ENCODE measurements around the gene CLPX. TPM values are rescaled to one million over a fixed set of nuclear protein-coding genes. Genes with fewer than 3 reads are reported as not detected.
A peak's percentile ranks its signal among the peaks of the same experiment; 100 is the strongest.
"Not testable (repeated sequence)": the region's sequence is repeated elsewhere in the genome, so short reads cannot be mapped to it uniquely, and the experiment has no call there.

The CLPX gene
- 26.2 and 34.3 TPM in 2 replicates for total RNA-seq (2014; rRNA removed; shearing (Covaris generic); ENCODE audit: low replicate concordance)

- Histone ChIP-seq H3K27me3 (ENCODE audit: low read length) (no peaks in the 10 kb centered on the region), H3K4me3 (ENCODE audit: low read length) (peak within 1 kb of the TSS; percentile 91), H3K27ac (ENCODE audit: low read length) (peak within 1 kb of the TSS; percentile 81), H3K79me2 (ENCODE audit: low read length) (peaks cover 49% of the 10 kb centered on the region), H3K9ac (ENCODE audit: low read length) (peak within 1 kb of the TSS; percentile 99), H3K9me3 (ENCODE audit: low read length) (no peaks in the 10 kb centered on the region), H4K20me1 (ENCODE audit: insufficient read depth, low read depth, low read length) (peaks cover 3% of the 10 kb centered on the region; the same call in 1 of the 2 replicates), H3K9me2 (replicated peaks; ENCODE audit: insufficient read depth, low read length) (no peaks in the 10 kb centered on the region), H3K36me3 (ENCODE audit: insufficient read depth, low read length) (peaks cover 4% of the 10 kb centered on the region; the same call in 1 of the 2 replicates), H2AFZ (ENCODE audit: low read length) (peak within 1 kb of the TSS; percentile 95), H3K4me1 (ENCODE audit: low read length) (peaks cover 28% of the 10 kb centered on the region), H3K4me2 (ENCODE audit: low read depth, low read length, poor library complexity, severe bottlenecking) (peak within 1 kb of the TSS; percentile 98)
- peak; percentile 97 for DNase-seq
These were observed at the start of gene CLPX for GRCh38 chr15:65184868-65185717. TSS of gene CLPX (minus strand) at chr15:65185342. CDS start at chr15:65185153, 189 bp downstream.

- H3K27me3 ChIP-seq (ENCODE audit: low read length) = no peaks in the 10 kb centered on the region
- no peak overlapping the region for H3K27ac ChIP-seq (ENCODE audit: low read length)
- H3K4me2 ChIP-seq (ENCODE audit: low read depth, low read length, poor library complexity, severe bottlenecking) = no peak overlapping the region
- no peak overlapping the region for H3K4me3 ChIP-seq (ENCODE audit: low read length)
- no peaks in the 10 kb centered on the region for H3K79me2 ChIP-seq (ENCODE audit: low read length)
- H3K36me3 ChIP-seq (ENCODE audit: insufficient read depth, low read length) = no peaks in the 10 kb centered on the region
- H3K9me2 ChIP-seq (replicated peaks; ENCODE audit: insufficient read depth, low read length) = no peaks in the 10 kb centered on the region
- no peak overlapping the region for H2AFZ ChIP-seq (ENCODE audit: low read length)
- DNase-seq = no peak
- H3K9ac ChIP-seq (ENCODE audit: low read length) = no peak overlapping the region
- no peaks in the 10 kb centered on the region for H4K20me1 ChIP-seq (ENCODE audit: insufficient read depth, low read depth, low read length)
- H3K9me3 ChIP-seq (ENCODE audit: low read length) = no peaks in the 10 kb centered on the region
- no peaks in the 10 kb centered on the region for H3K4me1 ChIP-seq (ENCODE audit: low read length)
These were observed 48.6 kb upstream of the CLPX start for GRCh38 chr15:65233696-65234095.

- no peaks in the 10 kb centered on the region for H4K20me1 ChIP-seq (ENCODE audit: insufficient read depth, low read depth, low read length)
- no peak overlapping the region for H3K4me3 ChIP-seq (ENCODE audit: low read length)
- no peak for DNase-seq
- no peak overlapping the region for H3K27ac ChIP-seq (ENCODE audit: low read length)
- H3K9ac ChIP-seq (ENCODE audit: low read length) = no peak overlapping the region
- no peak overlapping the region for H3K4me2 ChIP-seq (ENCODE audit: low read depth, low read length, poor library complexity, severe bottlenecking)
- no peaks in the 10 kb centered on the region for H3K4me1 ChIP-seq (ENCODE audit: low read length)
- no peaks in the 10 kb centered on the region for H3K9me3 ChIP-seq (ENCODE audit: low read length)
- no peaks in the 10 kb centered on the region for H3K79me2 ChIP-seq (ENCODE audit: low read length)
- H2AFZ ChIP-seq (ENCODE audit: low read length) = no peak overlapping the region
- no peaks in the 10 kb centered on the region for H3K36me3 ChIP-seq (ENCODE audit: insufficient read depth, low read length)
- H3K27me3 ChIP-seq (ENCODE audit: low read length) = no peaks in the 10 kb centered on the region
- H3K9me2 ChIP-seq (replicated peaks; ENCODE audit: insufficient read depth, low read length) = no peaks in the 10 kb centered on the region
These were observed 47.4 kb upstream of the CLPX start for GRCh38 chr15:65232520-65232919.

GRCh38 chr15:65231306-65231705 is 46.2 kb upstream of the CLPX start:
- no peak overlapping the region for H3K27ac ChIP-seq (ENCODE audit: low read length)
- no peak overlapping the region for H3K9ac ChIP-seq (ENCODE audit: low read length)
- H4K20me1 ChIP-seq (ENCODE audit: insufficient read depth, low read depth, low read length) = no peaks in the 10 kb centered on the region
- H3K4me3 ChIP-seq (ENCODE audit: low read length) = no peak overlapping the region
- no peak for DNase-seq
- no peaks in the 10 kb centered on the region for H3K9me2 ChIP-seq (replicated peaks; ENCODE audit: insufficient read depth, low read length)
- no peak overlapping the region for H3K4me2 ChIP-seq (ENCODE audit: low read depth, low read length, poor library complexity, severe bottlenecking)
- H3K4me1 ChIP-seq (ENCODE audit: low read length) = no peaks in the 10 kb centered on the region
- no peaks in the 10 kb centered on the region for H3K36me3 ChIP-seq (ENCODE audit: insufficient read depth, low read length)
- H3K79me2 ChIP-seq (ENCODE audit: low read length) = no peaks in the 10 kb centered on the region
- no peaks in the 10 kb centered on the region for H3K27me3 ChIP-seq (ENCODE audit: low read length)
- H3K9me3 ChIP-seq (ENCODE audit: low read length) = no peaks in the 10 kb centered on the region
- H2AFZ ChIP-seq (ENCODE audit: low read length) = no peak overlapping the region

- H3K79me2 ChIP-seq (ENCODE audit: low read length); H4K20me1 ChIP-seq (ENCODE audit: insufficient read depth, low read depth, low read length); H3K9me2 ChIP-seq (replicated peaks; ENCODE audit: insufficient read depth, low read length); H3K4me1 ChIP-seq (ENCODE audit: low read length); H3K9me3 ChIP-seq (ENCODE audit: low read length); H3K4me3 ChIP-seq (ENCODE audit: low read length); H3K27me3 ChIP-seq (ENCODE audit: low read length); DNase-seq; H2AFZ ChIP-seq (ENCODE audit: low read length); H3K36me3 ChIP-seq (ENCODE audit: insufficient read depth, low read length); H3K4me2 ChIP-seq (ENCODE audit: low read depth, low read length, poor library complexity, severe bottlenecking); H3K9ac ChIP-seq (ENCODE audit: low read length); H3K27ac ChIP-seq (ENCODE audit: low read length): not testable (repeated sequence)
These were observed 41.8 kb upstream of the CLPX start for GRCh38 chr15:65226901-65227300.

GRCh38 chr15:65226221-65226620 is 41.1 kb upstream of the CLPX start:
- H3K79me2 ChIP-seq (ENCODE audit: low read length) = no peaks in the 10 kb centered on the region
- H3K4me3 ChIP-seq (ENCODE audit: low read length) = no peak overlapping the region
- H3K27me3 ChIP-seq (ENCODE audit: low read length) = no peaks in the 10 kb centered on the region
- H3K4me2 ChIP-seq (ENCODE audit: low read depth, low read length, poor library complexity, severe bottlenecking) = no peak overlapping the region
- no peak overlapping the region for H2AFZ ChIP-seq (ENCODE audit: low read length)
- no peak overlapping the region for H3K27ac ChIP-seq (ENCODE audit: low read length)
- H3K9me3 ChIP-seq (ENCODE audit: low read length) = no peaks in the 10 kb centered on the region
- H3K9me2 ChIP-seq (replicated peaks; ENCODE audit: insufficient read depth, low read length) = no peaks in the 10 kb centered on the region
- H3K36me3 ChIP-seq (ENCODE audit: insufficient read depth, low read length) = no peaks in the 10 kb centered on the region
- no peaks in the 10 kb centered on the region for H4K20me1 ChIP-seq (ENCODE audit: insufficient read depth, low read depth, low read length)
- no peak for DNase-seq
- no peaks in the 10 kb centered on the region for H3K4me1 ChIP-seq (ENCODE audit: low read length)
- H3K9ac ChIP-seq (ENCODE audit: low read length) = no peak overlapping the region

GRCh38 chr15:65223996-65224395 is 38.9 kb upstream of the CLPX start:
- H3K9ac ChIP-seq (ENCODE audit: low read length) = no peak overlapping the region
- DNase-seq = no peak
- H3K4me2 ChIP-seq (ENCODE audit: low read depth, low read length, poor library complexity, severe bottlenecking) = no peak overlapping the region
- H3K4me1 ChIP-seq (ENCODE audit: low read length) = no peaks in the 10 kb centered on the region
- no peaks in the 10 kb centered on the region for H3K9me2 ChIP-seq (replicated peaks; ENCODE audit: insufficient read depth, low read length)
- no peaks in the 10 kb centered on the region for H3K79me2 ChIP-seq (ENCODE audit: low read length)
- no peaks in the 10 kb centered on the region for H3K27me3 ChIP-seq (ENCODE audit: low read length)
- no peaks in the 10 kb centered on the region for H3K36me3 ChIP-seq (ENCODE audit: insufficient read depth, low read length)
- no peaks in the 10 kb centered on the region for H3K9me3 ChIP-seq (ENCODE audit: low read length)
- H3K4me3 ChIP-seq (ENCODE audit: low read length) = no peak overlapping the region
- H3K27ac ChIP-seq (ENCODE audit: low read length) = no peak overlapping the region
- H4K20me1 ChIP-seq (ENCODE audit: insufficient read depth, low read depth, low read length) = no peaks in the 10 kb centered on the region
- no peak overlapping the region for H2AFZ ChIP-seq (ENCODE audit: low read length)

GRCh38 chr15:65222891-65223290 is 37.7 kb upstream of the CLPX start:
- no peaks in the 10 kb centered on the region for H3K9me2 ChIP-seq (replicated peaks; ENCODE audit: insufficient read depth, low read length)
- no peaks in the 10 kb centered on the region for H3K36me3 ChIP-seq (ENCODE audit: insufficient read depth, low read length)
- H2AFZ ChIP-seq (ENCODE audit: low read length) = no peak overlapping the region
- no peaks in the 10 kb centered on the region for H3K9me3 ChIP-seq (ENCODE audit: low read length)
- no peak overlapping the region for H3K4me3 ChIP-seq (ENCODE audit: low read length)
- H3K9ac ChIP-seq (ENCODE audit: low read length) = no peak overlapping the region
- no peaks in the 10 kb centered on the region for H3K4me1 ChIP-seq (ENCODE audit: low read length)
- DNase-seq = no peak
- H3K79me2 ChIP-seq (ENCODE audit: low read length) = no peaks in the 10 kb centered on the region
- no peaks in the 10 kb centered on the region for H4K20me1 ChIP-seq (ENCODE audit: insufficient read depth, low read depth, low read length)
- H3K27me3 ChIP-seq (ENCODE audit: low read length) = no peaks in the 10 kb centered on the region
- H3K4me2 ChIP-seq (ENCODE audit: low read depth, low read length, poor library complexity, severe bottlenecking) = no peak overlapping the region
- no peak overlapping the region for H3K27ac ChIP-seq (ENCODE audit: low read length)
